HS-27A (cell line): ENCODE results near the gene IZUMO1.
A peak's percentile ranks its signal among the peaks of the same experiment; 100 is the strongest.
"Not testable (repeated sequence)": the region's sequence is repeated elsewhere in the genome, so short reads cannot be mapped to it uniquely, and the experiment has no call there.

Experiments used
- DNase-seq: peaks from one replicate; pipeline ENCODE4 v3.0.0-alpha.2; 2012; ENCODE audit warnings: low read depth, missing footprints

Gene IZUMO1

GRCh38 chr19:48746738-48747575 lies at the start of gene IZUMO1:
TSS of gene IZUMO1 (minus strand) at chr19:48746909. CDS start at chr19:48745859, 1,050 bp downstream.
- DNase-seq: peak; percentile 81

GRCh38 chr19:48795685-48796070 lies 49.0 kb upstream of the IZUMO1 start:
- no peak for DNase-seq

- peak; percentile 88 for DNase-seq
These were observed 48.5 kb upstream of the IZUMO1 start for GRCh38 chr19:48795055-48795684.

- DNase-seq: no peak
These were observed 47.6 kb upstream of the IZUMO1 start for GRCh38 chr19:48794291-48794690.

GRCh38 chr19:48793271-48793670 lies 46.6 kb upstream of the IZUMO1 start:
- no peak for DNase-seq

- not testable (repeated sequence) for DNase-seq
These were observed 40.6 kb upstream of the IZUMO1 start for GRCh38 chr19:48787331-48787730.

- not testable (repeated sequence) for DNase-seq
These were observed 39.7 kb upstream of the IZUMO1 start for GRCh38 chr19:48786422-48786821.

- DNase-seq: no peak
These were observed 37.8 kb upstream of the IZUMO1 start for GRCh38 chr19:48784527-48784926.

- no peak for DNase-seq
These were observed 34.1 kb upstream of the IZUMO1 start for GRCh38 chr19:48780631-48781391.

- DNase-seq: no peak
These were observed 32.9 kb upstream of the IZUMO1 start for GRCh38 chr19:48779636-48780035.

GRCh38 chr19:48777720-48778119 lies 31.0 kb upstream of the IZUMO1 start:
- no peak for DNase-seq

- DNase-seq: no peak
These were observed 30.4 kb upstream of the IZUMO1 start for GRCh38 chr19:48777139-48777538.

- no peak for DNase-seq
These were observed 25.8 kb upstream of the IZUMO1 start for GRCh38 chr19:48772503-48772953.

GRCh38 chr19:48770734-48771472 lies 24.2 kb upstream of the IZUMO1 start:
- DNase-seq: no peak

- DNase-seq: peak; percentile 90
These were observed 23.6 kb upstream of the IZUMO1 start for GRCh38 chr19:48770266-48770665.

GRCh38 chr19:48768994-48769713 lies 22.4 kb upstream of the IZUMO1 start:
- DNase-seq: no peak

- not testable (repeated sequence) for DNase-seq
These were observed 21.6 kb upstream of the IZUMO1 start for GRCh38 chr19:48768171-48768753.

GRCh38 chr19:48765816-48766215 lies 19.1 kb upstream of the IZUMO1 start:
- not testable (repeated sequence) for DNase-seq

GRCh38 chr19:48760504-48761205 lies 13.9 kb upstream of the IZUMO1 start:
- DNase-seq: no peak

- no peak for DNase-seq
These were observed 11.0 kb upstream of the IZUMO1 start for GRCh38 chr19:48757741-48758144.
